A549 (cell line): ENCODE results near the gene LRRIQ4.

Experiments
- CHD2 ChIP-seq: fragments of 150-350 bp; IDR thresholded peaks from 2 replicates; pipeline ENCODE4 v1.6.1; 2014; ENCODE audit warnings: low read length; ENCODE audit not compliant: partially characterized antibody
- EHMT2 ChIP-seq: fragments of 200-600 bp; sonication (generic); IDR thresholded peaks from 2 replicates; pipeline ENCODE4 v1.6.1; 2016; ENCODE audit warnings: antibody characterized with exemption, low read depth, mild to moderate bottlenecking, moderate library complexity
- NPAS2 ChIP-seq: fragments of 250-450 bp; sonication (Bioruptor Pico); IDR thresholded peaks from 2 replicates; pipeline ENCODE4 v1.8.0; 2022; ENCODE audit warnings: mild to moderate bottlenecking, moderate library complexity, borderline replicate concordance

DNA sequence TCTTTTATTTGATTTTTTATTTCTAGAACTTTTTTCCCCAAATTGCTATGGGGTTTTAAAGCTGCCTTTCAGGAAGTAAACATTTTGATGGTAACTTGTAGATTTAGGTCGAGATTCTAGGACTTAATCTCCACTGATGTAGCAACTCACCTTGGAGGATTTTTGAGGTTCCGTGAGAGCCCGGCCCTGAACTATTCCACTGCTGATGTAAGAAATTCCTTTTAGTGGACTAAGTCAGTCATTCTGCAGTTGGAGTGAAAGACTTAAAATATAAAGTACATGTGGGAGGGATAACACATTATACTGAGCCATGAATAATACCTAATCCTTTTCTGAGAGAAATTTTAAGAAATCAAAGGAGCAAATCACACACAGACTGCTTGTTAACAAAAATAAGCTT is 12.6 kb downstream of the LRRIQ4 start:
- TF ChIP-seq EHMT2 (no peak), CHD2 (no peak), NPAS2 (no peak)
